ENCODE results near the gene PLCXD1. TPM values are rescaled to one million over a fixed set of nuclear protein-coding genes. Genes with fewer than 3 reads are reported as not detected.

PLCXD1 gene
- total and polyA plus RNA-seq, 9 of the 15 experiments (the other 6 are each of a cell fraction or from before 2014, with no cell fraction given) = 6.0 to 60.2 (median 39.5) TPM

DNA sequence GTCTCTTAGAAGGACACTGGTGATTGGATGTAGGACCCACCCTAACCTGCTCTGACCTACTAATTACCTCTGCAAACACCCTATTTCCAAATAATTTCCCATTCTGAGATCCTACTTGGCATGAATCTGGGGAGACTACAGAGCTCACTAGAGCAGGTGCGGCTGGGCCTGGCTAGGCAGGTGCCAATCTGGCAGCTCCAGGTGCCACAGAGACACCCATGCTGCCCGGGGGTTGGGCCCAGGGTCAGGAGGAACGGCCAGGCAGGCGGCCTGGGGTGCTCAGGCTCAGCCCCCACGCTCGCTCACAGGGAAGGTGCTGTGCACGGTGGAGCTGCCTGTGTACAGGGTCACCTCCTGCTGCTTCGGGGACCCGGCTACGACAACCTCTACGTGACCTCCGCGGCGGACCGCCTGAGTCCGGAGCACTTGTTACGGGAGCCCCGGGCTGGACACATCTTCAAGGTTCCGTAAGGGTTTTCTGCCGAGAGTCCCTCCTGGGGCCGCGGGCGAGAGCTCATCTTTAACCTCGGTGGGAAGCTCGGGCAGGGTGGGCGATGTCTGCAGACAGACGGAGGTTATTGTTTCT is 26.5 kb upstream of the PLCXD1 start (continued):
- TF ChIP-seq, protein P1, sequence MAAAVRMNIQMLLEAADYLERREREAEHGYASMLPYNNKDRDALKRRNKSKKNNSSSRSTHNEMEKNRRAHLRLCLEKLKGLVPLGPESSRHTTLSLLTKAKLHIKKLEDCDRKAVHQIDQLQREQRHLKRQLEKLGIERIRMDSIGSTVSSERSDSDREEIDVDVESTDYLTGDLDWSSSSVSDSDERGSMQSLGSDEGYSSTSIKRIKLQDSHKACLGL (CRISPR knock-in tag; IDR thresholded peaks at IDR 0.05; ENCODE audit: borderline replicate concordance, poor library complexity, severe bottlenecking) = no peak
- TF ChIP-seq, protein P2, sequence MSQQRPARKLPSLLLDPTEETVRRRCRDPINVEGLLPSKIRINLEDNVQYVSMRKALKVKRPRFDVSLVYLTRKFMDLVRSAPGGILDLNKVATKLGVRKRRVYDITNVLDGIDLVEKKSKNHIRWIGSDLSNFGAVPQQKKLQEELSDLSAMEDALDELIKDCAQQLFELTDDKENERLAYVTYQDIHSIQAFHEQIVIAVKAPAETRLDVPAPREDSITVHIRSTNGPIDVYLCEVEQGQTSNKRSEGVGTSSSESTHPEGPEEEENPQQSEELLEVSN (IDR thresholded peaks at IDR 0.05; ENCODE audit: borderline replicate concordance in 1 of 2, extremely low read depth in 1 of 2, insufficient read depth in 1 of 2, insufficient read length in 1 of 2, low read depth in 1 of 2, low read length in 1 of 2, poor library complexity in 1 of 2, severe bottlenecking in 1 of 2) = no peak
- TF ChIP-seq, protein P3, sequence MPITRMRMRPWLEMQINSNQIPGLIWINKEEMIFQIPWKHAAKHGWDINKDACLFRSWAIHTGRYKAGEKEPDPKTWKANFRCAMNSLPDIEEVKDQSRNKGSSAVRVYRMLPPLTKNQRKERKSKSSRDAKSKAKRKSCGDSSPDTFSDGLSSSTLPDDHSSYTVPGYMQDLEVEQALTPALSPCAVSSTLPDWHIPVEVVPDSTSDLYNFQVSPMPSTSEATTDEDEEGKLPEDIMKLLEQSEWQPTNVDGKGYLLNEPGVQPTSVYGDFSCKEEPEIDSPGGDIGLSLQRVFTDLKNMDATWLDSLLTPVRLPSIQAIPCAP (CRISPR knock-in tag; IDR thresholded peaks at IDR 0.05; ENCODE audit: borderline replicate concordance) = no peak
- no peak for TF ChIP-seq CHCHD3 (CRISPR knock-in tag; IDR thresholded peaks at IDR 0.05)
- no peak for TF ChIP-seq ZNF707 (CRISPR knock-in tag; conservative IDR thresholded peaks at IDR 0.05)
- no peak for TF ChIP-seq ZNF311 (CRISPR knock-in tag; IDR thresholded peaks at IDR 0.05)
- TF ChIP-seq KLF1 (tag; IDR thresholded peaks at IDR 0.05) = no peak
- no peak for TF ChIP-seq PML (IDR thresholded peaks at IDR 0.05; ENCODE audit: low read length)
- no peak for TF ChIP-seq SMARCE1 (IDR thresholded peaks at IDR 0.05)
- TF ChIP-seq, protein P4, sequence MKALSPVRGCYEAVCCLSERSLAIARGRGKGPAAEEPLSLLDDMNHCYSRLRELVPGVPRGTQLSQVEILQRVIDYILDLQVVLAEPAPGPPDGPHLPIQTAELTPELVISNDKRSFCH (CRISPR knock-in tag; IDR thresholded peaks at IDR 0.05) = no peak
- TF ChIP-seq, protein P4 (tag; IDR thresholded peaks at IDR 0.05) = no peak
- TF ChIP-seq, protein P5, sequence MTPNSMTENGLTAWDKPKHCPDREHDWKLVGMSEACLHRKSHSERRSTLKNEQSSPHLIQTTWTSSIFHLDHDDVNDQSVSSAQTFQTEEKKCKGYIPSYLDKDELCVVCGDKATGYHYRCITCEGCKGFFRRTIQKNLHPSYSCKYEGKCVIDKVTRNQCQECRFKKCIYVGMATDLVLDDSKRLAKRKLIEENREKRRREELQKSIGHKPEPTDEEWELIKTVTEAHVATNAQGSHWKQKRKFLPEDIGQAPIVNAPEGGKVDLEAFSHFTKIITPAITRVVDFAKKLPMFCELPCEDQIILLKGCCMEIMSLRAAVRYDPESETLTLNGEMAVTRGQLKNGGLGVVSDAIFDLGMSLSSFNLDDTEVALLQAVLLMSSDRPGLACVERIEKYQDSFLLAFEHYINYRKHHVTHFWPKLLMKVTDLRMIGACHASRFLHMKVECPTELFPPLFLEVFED (CRISPR knock-in tag; conservative IDR thresholded peaks at IDR 0.05) = no peak
- no peak for TF ChIP-seq NR2C1 (IDR thresholded peaks at IDR 0.05)
- TF ChIP-seq NR2C1 (tag; IDR thresholded peaks at IDR 0.05) = no peak
